HCT116 (cell line): ENCODE measurements around the gene ZNF576. TPM values are rescaled to one million over a fixed set of nuclear protein-coding genes. Genes with fewer than 3 reads are reported as not detected.
"Not testable (repeated sequence)": the region's sequence is repeated elsewhere in the genome, so short reads cannot be mapped to it uniquely, and the experiment has no call there.

Source experiments
- ATAC-seq: fragments of 200-7000 bp; cut with Tn5 transposase; 2 replicates; pipeline ENCODE4 v1.9.1; 2020; ENCODE audit warnings: mild to moderate bottlenecking, moderate library complexity
- BruUV-seq: library from RNA; stranded (reverse); fragments of 400-500 nt; replicated peaks from 2 replicates; lab custom pipeline; 2021; lab: Mats Ljungman, UMichigan
- CTCF ChIA-PET: fragments of 300-600 bp; sonication (Branson Sonifier 250); formaldehyde crosslinking; loops from one replicate; lab custom pipeline; 2021; ENCODE audit warnings: antibody characterized with exemption; lab: Charles Lee
- POLR2A ChIA-PET: fragments of 300-600, 350-600 bp; sonication (Branson Sonifier 250); formaldehyde crosslinking; loops from one replicate; lab custom pipeline; 2021; ENCODE audit warnings: antibody characterized with exemption; lab: Charles Lee
- RAD21 ChIA-PET, 2 experiments: fragments of 300-600 bp; sonication (Branson Sonifier 250); formaldehyde crosslinking; loops; one replicate each; lab custom pipeline; 2023; ENCODE audit warnings: low total read pairs in 2 of 2; ENCODE audit not compliant: uncharacterized antibody in 2 of 2, unreplicated experiment in 2 of 2, low non-redundant PET in 1 of 2; lab: Charles Lee
- DNase-seq: peaks from one replicate; pipeline ENCODE4 v3.0.0-alpha.2; 2010; ENCODE audit warnings: low read depth, low spot score
- H2AFZ ChIP-seq: fragments of 200-600 bp; shearing (Covaris generic), sonication (generic); 2 replicates; pipeline ENCODE4 v1.6.1; 2017; ENCODE audit warnings: low read depth, mixed run types, mixed read lengths, antibody characterized with exemption, low read length; ENCODE audit not compliant: poor library complexity, severe bottlenecking
- H3K27ac ChIP-seq: 2 replicates; pipeline ENCODE4 v1.5.1; 2012; ENCODE audit warnings: low read depth, low read length
- H3K27me3 ChIP-seq: fragments of 200-600 bp; sonication (generic); 2 replicates; pipeline ENCODE4 v1.6.1; 2016; ENCODE audit warnings: mixed run types, low read length, mixed read lengths; ENCODE audit not compliant: insufficient read depth
- H3K36me3 ChIP-seq, 2 experiments: fragments of 200-500 bp in 1 of 2; fragments of 200-600 bp in 1 of 2; sonication (Bioruptor generic) in 1 of 2; sonication (generic) in 1 of 2; 2 replicates each; pipeline versions ENCODE4 v1.5.1 to v1.6.1; 2014 to 2016; ENCODE audit warnings: low read length in 2 of 2, inconsistent platforms in 1 of 2, mixed read lengths in 1 of 2, mixed run types in 1 of 2; ENCODE audit not compliant: insufficient read depth in 2 of 2, control insufficient read depth in 1 of 2
- H3K4me1 ChIP-seq, 2 experiments: fragments of 200-600 bp in 1 of 2; sonication (generic) in 1 of 2; 2 replicates each; pipeline versions ENCODE4 v1.5.1 to v1.6.1; 2012 to 2017; ENCODE audit warnings: low read length in 2 of 2, inconsistent platforms in 1 of 2, mild to moderate bottlenecking in 1 of 2, mixed read lengths in 1 of 2, mixed run types in 1 of 2, moderate library complexity in 1 of 2; ENCODE audit not compliant: insufficient read depth in 2 of 2, control insufficient read depth in 1 of 2
- H3K4me2 ChIP-seq: fragments of 200-600 bp; sonication (generic); 2 replicates; pipeline ENCODE4 v1.6.1; 2017; ENCODE audit warnings: mixed run types, low read length, mixed read lengths
- H3K4me3 ChIP-seq, 2 experiments: fragments of 200-600 bp in 1 of 2; sonication (generic) in 1 of 2; replicated peaks in 1 of 2; 2 replicates each; pipeline ENCODE4 v1.5.1; 2011 to 2016; ENCODE audit warnings: low read length in 2 of 2, control low read depth in 1 of 2, low read depth in 1 of 2, mild to moderate bottlenecking in 1 of 2, mixed read lengths in 1 of 2, mixed run types in 1 of 2
- H3K79me2 ChIP-seq: fragments of 200-600 bp; sonication (generic); 2 replicates; pipeline ENCODE4 v1.6.1; 2017; ENCODE audit warnings: mild to moderate bottlenecking, mixed run types, low read length, moderate library complexity, mixed read lengths; ENCODE audit not compliant: insufficient read depth
- H3K9ac ChIP-seq: fragments of 200-600 bp; sonication (generic); 2 replicates; pipeline ENCODE4 v1.6.1; 2016; ENCODE audit warnings: low read length, mixed read lengths
- H3K9me2 ChIP-seq: fragments of 200-600 bp; sonication (generic), shearing (Covaris generic); 2 replicates; pipeline ENCODE4 v1.6.1; 2017; ENCODE audit warnings: mixed run types, mild to moderate bottlenecking, moderate library complexity; ENCODE audit not compliant: insufficient read depth
- H3K9me3 ChIP-seq, 2 experiments: fragments of 200-500 bp in 1 of 2; fragments of 200-600 bp in 1 of 2; sonication (Bioruptor generic) in 1 of 2; sonication (generic) in 1 of 2; 2 replicates each; pipeline ENCODE4 v1.6.1; 2014 to 2017; ENCODE audit warnings: low read length in 2 of 2, mixed read lengths in 2 of 2, inconsistent platforms in 1 of 2, low read depth in 1 of 2, mild to moderate bottlenecking in 1 of 2, mixed run types in 1 of 2, moderate library complexity in 1 of 2; ENCODE audit not compliant: control insufficient read depth in 1 of 2, insufficient read depth in 1 of 2
- H4K20me1 ChIP-seq: fragments of 200-600 bp; sonication (generic), shearing (Covaris generic); 2 replicates; pipeline ENCODE4 v1.6.1; 2017; ENCODE audit warnings: mixed run types, mild to moderate bottlenecking, moderate library complexity; ENCODE audit not compliant: insufficient read depth
- CTCF ChIP-seq, 3 experiments: fragments of 200-600 bp in 1 of 3; sonication (generic) in 1 of 3; IDR thresholded peaks in 2 of 3; conservative IDR thresholded peaks in 1 of 3; 2 replicates each; pipeline ENCODE4 v1.5.1; 2012 to 2017; ENCODE audit warnings: low read depth in 2 of 3, low read length in 2 of 3, antibody characterized with exemption in 1 of 3, borderline replicate concordance in 1 of 3, control low read depth in 1 of 3, mild to moderate bottlenecking in 1 of 3, mixed read lengths in 1 of 3, mixed run types in 1 of 3, moderate library complexity in 1 of 3; ENCODE audit not compliant: insufficient read depth in 1 of 3
- EGR1 ChIP-seq: IDR thresholded peaks from 2 replicates; pipeline ENCODE4 v1.6.1; 2012; ENCODE audit warnings: low read depth
- EZH2phosphoT487 ChIP-seq: fragments of 200-600 bp; IDR thresholded peaks from 2 replicates; pipeline ENCODE4 v1.6.1; 2018; ENCODE audit warnings: antibody characterized with exemption, borderline replicate concordance
- FOSL1 ChIP-seq: IDR thresholded peaks from 2 replicates; pipeline ENCODE4 v1.6.1; 2012; ENCODE audit warnings: low read depth
- POLR2A ChIP-seq: IDR thresholded peaks from 2 replicates; pipeline ENCODE4 v1.7.0; 2011; ENCODE audit warnings: borderline replicate concordance; ENCODE audit not compliant: insufficient read depth, insufficient read length; ENCODE audit errors: extremely low read depth
- POLR2AphosphoS5 ChIP-seq: IDR thresholded peaks from 2 replicates; pipeline ENCODE4 v1.6.1; 2011; ENCODE audit warnings: mild to moderate bottlenecking, low read depth, low read length, moderate library complexity
- SIN3A ChIP-seq: IDR thresholded peaks from 2 replicates; pipeline ENCODE4 v1.6.1; 2012; ENCODE audit warnings: low read depth
- TCF7L2 ChIP-seq: IDR thresholded peaks from 2 replicates; pipeline ENCODE4 v1.7.0; 2011; ENCODE audit warnings: borderline replicate concordance, inconsistent platforms; ENCODE audit not compliant: insufficient read depth, insufficient read length; ENCODE audit errors: extremely low read depth
- ZFX ChIP-seq: fragments of 450-650 bp; IDR thresholded peaks from 2 replicates; pipeline ENCODE4 v1.6.1; 2017
- intact Hi-C: fragments of 100-400 bp; cut with micrococcal nuclease; formaldehyde crosslinking; loops from 2 replicates; pipeline ENCODE4 v1.10.0; 2022
- total RNA-seq: library from RNA; stranded (reverse); gene quantifications from one replicate; pipeline ENCODE4 v1.2.1, GENCODE V29; 2021; ENCODE audit not compliant: unreplicated experiment
- TF ChIP-seq, protein P1 (sequence below): IDR thresholded peaks from 2 replicates; pipeline ENCODE4 v1.6.1; 2011; ENCODE audit warnings: mild to moderate bottlenecking, low read length, moderate library complexity; ENCODE audit not compliant: insufficient replicate concordance; ENCODE audit errors: extremely low read depth

The ZNF576 gene
- total RNA-seq, 1 experiment from 2014 or later = 11.2 TPM

DNA sequence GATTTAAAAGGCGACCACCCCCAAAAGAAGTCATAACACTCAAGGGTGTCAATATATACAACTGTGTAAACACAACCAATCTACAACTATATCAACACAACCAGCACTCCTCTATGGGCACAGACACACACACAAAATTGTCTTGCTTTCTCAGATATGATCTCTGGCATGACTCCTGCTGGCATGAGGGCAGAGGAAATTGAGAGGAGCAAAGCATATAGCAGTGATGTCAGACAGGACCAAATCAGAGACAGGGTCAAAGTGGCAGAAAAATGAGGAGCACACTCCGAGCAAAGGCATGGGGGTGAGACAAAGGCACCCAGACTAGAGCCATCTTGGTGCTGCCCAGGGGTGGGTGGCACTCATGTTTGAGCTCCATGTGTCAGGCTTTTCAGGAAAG is 10.0 kb upstream of the ZNF576 start:
- Histone ChIP-seq H3K4me1 (peaks cover 0 to 4% of the 10 kb centered on the region in 2 experiments; a peak in 1 of 4 replicates), H3K4me2 (no peak overlapping the region), H2AFZ (no peak overlapping the region), H3K36me3 (no peaks in the 10 kb centered on the region; a peak in 1 of 4 replicates), H3K27ac (no peak overlapping the region), H3K9me2 (no peaks in the 10 kb centered on the region), H3K9ac (no peak overlapping the region), H4K20me1 (no peaks in the 10 kb centered on the region), H3K79me2 (no peaks in the 10 kb centered on the region), H3K9me3 (no peaks in the 10 kb centered on the region), H3K4me3 (no peak overlapping the region), H3K27me3 (no peaks in the 10 kb centered on the region)
- TF ChIP-seq ZFX (no peak), CTCF (IDR thresholded peaks at IDR 0.05 in 2 of 3, conservative IDR thresholded peaks at IDR 0.05 in 1 of 3; ENCODE audit: borderline replicate concordance in 1 of 3, insufficient read depth in 1 of 3, low read depth in 2 of 3, low read length in 2 of 3) (no peak), POLR2AphosphoS5 (no peak), EGR1 (no peak), EZH2phosphoT487 (no peak), POLR2A (no peak), SIN3A (no peak), TCF7L2 (no peak), FOSL1 (no peak)
- TF ChIP-seq, protein P1, sequence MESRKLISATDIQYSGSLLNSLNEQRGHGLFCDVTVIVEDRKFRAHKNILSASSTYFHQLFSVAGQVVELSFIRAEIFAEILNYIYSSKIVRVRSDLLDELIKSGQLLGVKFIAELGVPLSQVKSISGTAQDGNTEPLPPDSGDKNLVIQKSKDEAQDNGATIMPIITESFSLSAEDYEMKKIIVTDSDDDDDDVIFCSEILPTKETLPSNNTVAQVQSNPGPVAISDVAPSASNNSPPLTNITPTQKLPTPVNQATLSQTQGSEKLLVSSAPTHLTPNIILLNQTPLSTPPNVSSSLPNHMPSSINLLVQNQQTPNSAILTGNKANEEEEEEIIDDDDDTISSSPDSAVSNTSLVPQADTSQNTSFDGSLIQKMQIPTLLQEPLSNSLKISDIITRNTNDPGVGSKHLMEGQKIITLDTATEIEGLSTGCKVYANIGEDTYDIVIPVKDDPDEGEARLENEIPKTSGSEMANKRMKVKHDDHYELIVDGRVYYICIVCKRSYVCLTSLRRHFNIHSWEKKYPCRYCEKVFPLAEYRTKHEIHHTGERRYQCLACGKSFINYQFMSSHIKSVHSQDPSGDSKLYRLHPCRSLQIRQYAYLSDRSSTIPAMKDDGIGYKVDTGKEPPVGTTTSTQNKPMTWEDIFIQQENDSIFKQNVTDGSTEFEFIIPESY = no peak
- ChIA-PET POLR2A (no interaction called here), RAD21 (no interaction called here), CTCF (interaction anchor here (1.0 kb wide), 1 partner anchor 82 kb away, joined by 3 read pairs; no protein-coding TSS in a partner anchor)
- no TSS peak for BruUV-seq
- ATAC-seq (no peak), DNase-seq (no peak)
- intact Hi-C loops = no loop called here

GRCh38 chr19:43587029-43587428 is 9.4 kb upstream of the ZNF576 start:
- intact Hi-C loops, H3K9me2 ChIP-seq, H3K9ac ChIP-seq, H2AFZ ChIP-seq, H3K36me3 ChIP-seq, H3K27ac ChIP-seq, RAD21 ChIA-PET, H3K79me2 ChIP-seq, H3K4me2 ChIP-seq, ATAC-seq, H3K27me3 ChIP-seq, POLR2A ChIA-PET, DNase-seq, H3K4me1 ChIP-seq, H3K9me3 ChIP-seq, H4K20me1 ChIP-seq, BruUV-seq, H3K4me3 ChIP-seq: not testable (repeated sequence)
- CTCF ChIA-PET = interaction anchor here (1.0 kb wide), 1 partner anchor 81 kb away, joined by 3 read pairs; no protein-coding TSS in a partner anchor
